T-helper 17 cell (primary cell): Measurements from ENCODE around the gene NCOA7. TPM values are rescaled to one million over a fixed set of nuclear protein-coding genes. Genes with fewer than 3 reads are reported as not detected.

Source experiments
- ATAC-seq: fragments of 150-1000 bp; cut with Tn5 transposase; 2 replicates; pipeline ENCODE4 v1.10.0; 2021; ENCODE audit warnings: mild to moderate bottlenecking, moderate library complexity
- DNase-seq, 3 donors: peaks; one replicate each; pipeline versions ENCODE4 v3.0.0 to v3.0.0-alpha.2; 2020 to 2021
- H3K9me3 ChIP-seq: one replicate; pipeline ENCODE4 v1.7.0; 2013; ENCODE audit warnings: low read length, mild to moderate bottlenecking; ENCODE audit not compliant: control insufficient read depth, poor library complexity, severe bottlenecking
- H3K27ac Mint-ChIP-seq: one replicate; pipeline ENCODE4 v1.8.0; 2022; ENCODE audit warnings: mild to moderate bottlenecking, moderate library complexity, mixed read lengths
- H3K27me3 Mint-ChIP-seq: one replicate; pipeline ENCODE4 v1.8.0; 2022; ENCODE audit warnings: mixed read lengths
- H3K36me3 Mint-ChIP-seq: one replicate; pipeline ENCODE4 v1.8.0; 2022; ENCODE audit warnings: low read depth, mixed read lengths
- H3K4me1 Mint-ChIP-seq: one replicate; pipeline ENCODE4 v1.8.0; 2022; ENCODE audit warnings: mild to moderate bottlenecking, mixed read lengths
- H3K4me3 Mint-ChIP-seq: one replicate; pipeline ENCODE4 v1.8.0; 2022; ENCODE audit warnings: mild to moderate bottlenecking, moderate library complexity, mixed read lengths
- total RNA-seq, 4 donors: library from RNA in 2 of 4; stranded (reverse) in 2 of 4; gene quantifications; one replicate each; pipeline ENCODE4 v1.2.3 and lab custom pipeline; 2022 to 2026

NCOA7 gene
- total RNA-seq, 2 donors from 2014 or later, result 49.5 to 62.4 TPM

DNA sequence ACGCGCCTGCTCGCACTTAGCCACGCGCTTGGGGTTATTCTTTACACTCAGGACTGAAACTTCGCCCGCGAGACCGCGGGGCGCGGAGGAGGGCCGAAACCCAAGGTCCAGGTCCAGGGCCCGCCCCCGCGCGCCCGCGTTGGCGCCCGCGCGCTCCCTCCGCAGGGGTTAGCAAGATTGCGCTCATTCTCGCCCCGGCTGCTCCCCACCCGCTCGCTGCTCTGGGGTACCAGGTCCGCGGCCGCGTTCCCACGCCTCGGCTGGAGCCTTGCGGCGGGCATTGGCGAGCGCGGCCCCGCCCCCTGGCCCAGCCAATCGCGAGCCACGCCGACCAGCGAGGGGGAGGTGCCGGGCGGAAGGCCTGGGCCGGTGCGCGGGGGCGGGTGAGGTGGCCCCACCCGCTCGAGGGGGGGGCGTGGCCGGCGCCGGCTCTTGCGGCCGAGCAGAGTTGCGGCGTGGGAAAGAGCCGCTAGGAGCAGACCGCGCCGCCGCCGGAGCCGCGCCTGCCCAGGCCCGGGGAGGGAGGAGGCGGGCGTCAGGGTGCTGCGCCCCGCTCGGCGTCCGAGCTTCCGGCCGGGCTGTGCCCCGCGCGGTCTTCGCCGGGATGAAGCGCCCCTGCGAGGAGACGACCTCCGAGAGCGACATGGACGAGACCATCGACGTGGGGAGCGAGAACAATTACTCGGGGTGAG lies 41.4 kb upstream of the NCOA7 start, which contains the start of gene HEY2:
Gene HEY2 (plus strand): TSS at position 460 of the 692 bp plus-strand sequence. CDS start 145 bp downstream, at position 605.
- H3K9me3 ChIP-seq, result no peaks in the 10 kb centered on the region
- H3K36me3 Mint-ChIP-seq, result peaks cover 6% of the 10 kb centered on the region
- DNase-seq, result peak; percentile 71 to 82 (median 78)
- peak within 1 kb of the TSS; percentile 54 for H3K27ac Mint-ChIP-seq
- ATAC-seq, result peak; percentile 86
- H3K4me1 Mint-ChIP-seq, result peaks cover 31% of the 10 kb centered on the region
- H3K27me3 Mint-ChIP-seq, result peaks cover 56% of the 10 kb centered on the region
- H3K4me3 Mint-ChIP-seq, result peak within 1 kb of the TSS; percentile 92

GRCh38 chr6:125749865-125750691 lies 40.7 kb upstream of the NCOA7 start:
- H3K4me1 Mint-ChIP-seq, result peaks cover 31% of the 10 kb centered on the region
- H3K27me3 Mint-ChIP-seq, result peaks cover 56% of the 10 kb centered on the region

GRCh38 chr6:125750692-125751333 lies 39.9 kb upstream of the NCOA7 start:
- Mint-ChIP-seq H3K27me3 (peaks cover 53% of the 10 kb centered on the region), H3K36me3 (peaks cover 6% of the 10 kb centered on the region), H3K27ac (peak overlapping the region; percentile 54), H3K4me1 (peaks cover 31% of the 10 kb centered on the region), H3K4me3 (peak overlapping the region; percentile 92)
- ATAC-seq (no peak), DNase-seq (no peak)
- H3K9me3 ChIP-seq, result no peaks in the 10 kb centered on the region

More at GRCh38 chr6:125749865-125750691, 40.7 kb upstream of the NCOA7 start:
- Mint-ChIP-seq H3K4me3 (peak overlapping the region; percentile 92), H3K36me3 (peaks cover 6% of the 10 kb centered on the region), H3K27ac (peak overlapping the region; percentile 54)
- ATAC-seq (no peak), DNase-seq (no peak)
- H3K9me3 ChIP-seq, result no peaks in the 10 kb centered on the region

DNA sequence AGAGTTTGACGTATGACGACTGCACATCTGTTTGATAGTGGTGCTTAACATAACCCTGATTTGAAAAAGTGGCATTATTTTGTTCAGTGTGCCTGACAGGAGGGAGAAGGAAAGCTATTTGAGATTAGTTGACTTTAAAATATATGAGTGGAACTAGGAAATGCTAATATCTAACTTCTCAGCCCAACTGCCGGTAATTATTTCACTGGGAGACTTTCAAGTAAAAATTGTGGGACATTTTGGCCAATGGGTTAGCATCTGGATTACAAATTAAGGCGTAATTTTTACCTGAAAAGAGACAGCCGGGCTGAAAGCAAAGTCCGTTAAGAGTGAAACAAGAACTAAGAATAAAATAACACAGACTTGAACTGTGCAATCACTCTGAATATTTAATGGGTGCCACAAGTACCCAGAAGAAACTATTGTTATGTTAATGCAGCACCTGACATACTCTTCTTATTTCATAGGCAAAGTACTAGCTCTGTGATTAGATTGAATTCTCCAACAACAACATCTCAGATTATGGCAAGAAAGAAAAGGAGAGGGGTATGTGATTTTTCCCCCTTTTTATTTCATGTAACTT lies 39.3 kb upstream of the NCOA7 start:
- DNase-seq, result no peak
- H3K36me3 Mint-ChIP-seq, result peaks cover 6% of the 10 kb centered on the region
- H3K27ac Mint-ChIP-seq, result no peak overlapping the region
- H3K4me1 Mint-ChIP-seq, result peaks cover 27% of the 10 kb centered on the region
- H3K4me3 Mint-ChIP-seq, result no peak overlapping the region
- no peaks in the 10 kb centered on the region for H3K9me3 ChIP-seq
- no peak for ATAC-seq
- H3K27me3 Mint-ChIP-seq, result peaks cover 47% of the 10 kb centered on the region

DNA sequence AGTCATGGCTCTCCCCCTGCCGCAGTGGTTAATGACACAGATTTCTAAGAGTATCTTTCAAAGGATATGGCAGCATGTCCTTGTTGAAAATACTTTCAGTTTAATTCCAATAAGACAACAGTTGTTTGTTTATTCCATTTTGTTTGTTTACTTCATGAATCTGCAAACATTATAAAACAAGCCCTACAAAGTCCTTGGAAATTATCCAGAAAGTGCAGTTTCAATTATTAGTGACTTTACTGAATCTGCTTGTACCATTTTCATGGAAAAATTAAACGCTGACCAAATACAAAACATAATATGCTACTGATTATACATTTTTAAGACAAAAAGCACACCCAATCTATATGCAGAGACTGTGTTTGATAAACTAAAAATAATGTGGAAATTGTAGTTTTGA lies 38.0 kb upstream of the NCOA7 start:
- ATAC-seq, result no peak
- H3K27me3 Mint-ChIP-seq, result peaks cover 46% of the 10 kb centered on the region

GRCh38 chr6:125753218-125753936 lies 37.4 kb upstream of the NCOA7 start:
- H3K9me3 ChIP-seq, result no peaks in the 10 kb centered on the region
- ATAC-seq (no peak), DNase-seq (no peak)
- Mint-ChIP-seq H3K27me3 (peaks cover 43% of the 10 kb centered on the region), H3K27ac (no peak overlapping the region), H3K4me1 (peaks cover 19% of the 10 kb centered on the region), H3K4me3 (no peak overlapping the region), H3K36me3 (peaks cover 6% of the 10 kb centered on the region)

More for the DNA sequence above, 38.0 kb upstream of the NCOA7 start:
- Mint-ChIP-seq H3K27ac (no peak overlapping the region), H3K36me3 (peaks cover 6% of the 10 kb centered on the region), H3K4me1 (peaks cover 19% of the 10 kb centered on the region), H3K4me3 (no peak overlapping the region)
- no peak for DNase-seq
- H3K9me3 ChIP-seq, result no peaks in the 10 kb centered on the region

GRCh38 chr6:125753937-125754259 lies 36.9 kb upstream of the NCOA7 start:
- ATAC-seq (no peak), DNase-seq (no peak)
- Mint-ChIP-seq H3K4me1 (peaks cover 15% of the 10 kb centered on the region), H3K36me3 (peaks cover 6% of the 10 kb centered on the region), H3K27ac (no peak overlapping the region), H3K4me3 (no peak overlapping the region), H3K27me3 (peaks cover 39% of the 10 kb centered on the region)
- H3K9me3 ChIP-seq, result no peaks in the 10 kb centered on the region

DNA sequence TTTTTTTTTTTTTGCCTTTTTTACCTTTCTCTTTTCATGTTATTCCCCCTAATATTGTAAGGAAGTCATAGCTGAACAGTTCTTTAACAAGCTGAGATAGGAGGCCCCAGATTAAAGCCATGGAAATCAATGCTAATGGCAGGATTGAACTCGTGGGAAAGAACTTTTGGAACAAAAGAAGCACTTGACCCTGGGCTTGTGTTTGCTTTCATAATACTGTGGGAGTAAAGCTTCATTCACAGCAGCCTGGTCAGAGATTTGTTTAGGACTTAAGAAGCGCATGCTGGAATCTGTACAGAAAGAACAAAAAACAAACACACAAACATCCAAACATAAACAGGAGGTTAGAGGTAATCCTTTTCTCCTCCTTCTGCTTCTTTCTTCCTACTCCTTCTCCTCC lies 36.2 kb upstream of the NCOA7 start:
- DNase-seq, result no peak
- Mint-ChIP-seq H3K4me3 (no peak overlapping the region), H3K27me3 (peaks cover 46% of the 10 kb centered on the region)

DNA sequence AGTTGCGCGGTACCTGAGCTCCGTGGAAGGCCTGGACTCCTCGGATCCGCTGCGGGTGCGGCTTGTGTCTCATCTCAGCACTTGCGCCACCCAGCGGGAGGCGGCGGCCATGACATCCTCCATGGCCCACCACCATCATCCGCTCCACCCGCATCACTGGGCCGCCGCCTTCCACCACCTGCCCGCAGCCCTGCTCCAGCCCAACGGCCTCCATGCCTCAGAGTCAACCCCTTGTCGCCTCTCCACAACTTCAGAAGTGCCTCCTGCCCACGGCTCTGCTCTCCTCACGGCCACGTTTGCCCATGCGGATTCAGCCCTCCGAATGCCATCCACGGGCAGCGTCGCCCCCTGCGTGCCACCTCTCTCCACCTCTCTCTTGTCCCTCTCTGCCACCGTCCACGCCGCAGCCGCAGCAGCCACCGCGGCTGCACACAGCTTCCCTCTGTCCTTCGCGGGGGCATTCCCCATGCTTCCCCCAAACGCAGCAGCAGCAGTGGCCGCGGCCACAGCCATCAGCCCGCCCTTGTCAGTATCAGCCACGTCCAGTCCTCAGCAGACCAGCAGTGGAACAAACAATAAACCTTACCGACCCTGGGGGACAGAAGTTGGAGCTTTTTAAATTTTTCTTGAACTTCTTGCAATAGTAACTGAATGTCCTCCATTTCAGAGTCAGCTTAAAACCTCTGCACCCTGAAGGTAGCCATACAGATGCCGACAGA lies 31.4 kb upstream of the NCOA7 start:
- peaks cover 3% of the 10 kb centered on the region for H3K4me1 Mint-ChIP-seq
- H3K27ac Mint-ChIP-seq, result no peak overlapping the region
- peaks cover 7% of the 10 kb centered on the region for H3K36me3 Mint-ChIP-seq
- peaks cover 52% of the 10 kb centered on the region for H3K27me3 Mint-ChIP-seq
- DNase-seq (no peak), ATAC-seq (no peak)
- no peaks in the 10 kb centered on the region for H3K9me3 ChIP-seq
- H3K4me3 Mint-ChIP-seq, result peak overlapping the region; percentile 3

More for the DNA sequence above, 36.2 kb upstream of the NCOA7 start:
- no peak for ATAC-seq
- no peaks in the 10 kb centered on the region for H3K9me3 ChIP-seq
- Mint-ChIP-seq H3K27ac (no peak overlapping the region), H3K4me1 (peaks cover 15% of the 10 kb centered on the region), H3K36me3 (peaks cover 8% of the 10 kb centered on the region)

GRCh38 chr6:125759959-125760457 lies 30.8 kb upstream of the NCOA7 start:
- peaks cover 7% of the 10 kb centered on the region for H3K36me3 Mint-ChIP-seq
- H3K27ac Mint-ChIP-seq, result no peak overlapping the region
- peaks cover 4% of the 10 kb centered on the region for H3K4me1 Mint-ChIP-seq
- ATAC-seq, result no peak
- H3K27me3 Mint-ChIP-seq, result peaks cover 59% of the 10 kb centered on the region
- no peak overlapping the region for H3K4me3 Mint-ChIP-seq
- no peak for DNase-seq
- H3K9me3 ChIP-seq, result no peaks in the 10 kb centered on the region

DNA sequence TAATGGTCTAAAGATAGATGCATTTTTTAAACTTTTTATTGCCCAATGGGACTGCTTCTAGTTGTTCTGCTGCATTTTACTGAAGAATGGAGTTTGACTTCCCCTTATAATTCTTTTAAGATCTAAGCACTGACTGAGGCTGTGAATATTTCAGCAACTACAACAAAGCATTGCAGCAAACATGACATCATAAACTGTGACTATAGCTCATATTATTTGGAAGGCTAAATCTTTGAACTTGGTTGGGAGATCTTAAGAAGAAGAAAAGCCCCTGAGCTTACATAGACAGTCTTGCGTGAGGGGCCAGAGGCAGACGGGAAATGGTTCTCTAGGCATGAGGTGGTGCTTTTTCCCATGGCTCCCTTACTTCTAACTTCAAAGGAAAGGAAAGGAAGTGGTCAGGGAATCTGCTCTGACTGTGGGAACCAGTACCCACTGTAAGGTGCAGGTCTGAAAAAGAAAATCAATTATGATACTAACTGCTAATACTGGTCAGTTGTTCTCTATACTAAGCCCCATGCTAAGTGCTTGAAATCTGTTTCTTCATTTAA lies 26.6 kb upstream of the NCOA7 start:
- H3K9me3 ChIP-seq, result no peaks in the 10 kb centered on the region
- H3K36me3 Mint-ChIP-seq, result peaks cover 8% of the 10 kb centered on the region
- no peak for DNase-seq
- no peak overlapping the region for H3K4me3 Mint-ChIP-seq
- ATAC-seq, result no peak
- H3K27ac Mint-ChIP-seq, result no peak overlapping the region
- peaks cover 75% of the 10 kb centered on the region for H3K27me3 Mint-ChIP-seq
- peaks cover 4% of the 10 kb centered on the region for H3K4me1 Mint-ChIP-seq

- peaks cover 2% of the 10 kb centered on the region for H3K36me3 Mint-ChIP-seq
- ATAC-seq (no peak), DNase-seq (no peak)
- H3K4me3 Mint-ChIP-seq, result no peak overlapping the region
- no peaks in the 10 kb centered on the region for H3K9me3 ChIP-seq
- H3K27me3 Mint-ChIP-seq, result peaks cover 66% of the 10 kb centered on the region
- no peak overlapping the region for H3K27ac Mint-ChIP-seq
- peaks cover 6% of the 10 kb centered on the region for H3K4me1 Mint-ChIP-seq
These were observed 24.8 kb upstream of the NCOA7 start for GRCh38 chr6:125765944-125766343.
